Measurements from ENCODE around the gene CSTF3. TPM values are rescaled to one million over a fixed set of nuclear protein-coding genes. Genes with fewer than 3 reads are reported as not detected.
"Not testable (repeated sequence)": the region's sequence is repeated elsewhere in the genome, so short reads cannot be mapped to it uniquely, and the experiment has no call there.

Gene CSTF3
- total RNA-seq, result 13.5 TPM

DNA sequence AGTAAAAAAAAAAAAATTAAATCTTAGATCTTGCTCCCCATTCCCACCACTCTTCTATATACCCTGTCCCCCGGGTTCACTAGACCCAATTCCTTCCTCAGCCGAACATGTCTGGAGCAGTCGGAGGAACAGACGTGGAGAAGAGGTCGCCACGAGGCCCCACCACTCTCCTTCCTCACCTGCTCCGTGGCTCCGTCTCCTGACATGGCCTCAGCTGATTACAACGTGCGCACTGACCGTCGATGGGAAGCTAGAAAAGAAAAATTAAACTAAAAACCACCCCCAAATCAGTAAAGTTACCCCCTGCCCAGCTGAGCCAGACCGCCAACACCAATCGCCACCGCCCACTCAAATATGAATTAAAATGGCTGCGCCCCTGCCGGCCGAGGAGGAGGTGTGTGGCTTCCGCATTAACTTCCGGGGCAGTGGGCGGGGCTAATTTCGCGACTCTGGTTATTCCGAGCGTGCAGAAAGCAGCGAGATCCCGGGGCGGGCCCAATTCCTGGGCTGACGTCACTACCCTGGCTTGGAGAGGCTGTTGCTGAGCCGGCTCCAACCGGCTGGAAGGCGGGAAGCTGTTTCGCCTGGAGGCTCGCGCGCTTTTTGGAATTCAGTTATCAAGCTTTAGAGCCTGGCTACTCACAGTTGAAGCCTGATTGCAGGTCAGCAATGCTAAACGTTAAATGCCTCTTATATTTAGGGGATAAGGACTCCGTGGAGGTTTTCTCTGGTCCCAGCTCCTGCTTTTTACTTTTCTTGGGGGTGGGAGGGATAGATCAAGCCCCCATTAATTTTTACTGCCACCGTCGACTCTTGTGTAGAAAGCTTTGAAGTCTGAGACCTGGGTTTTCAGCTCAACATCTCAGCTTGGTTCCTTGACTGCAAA, at the start of gene CSTF3:
Gene CSTF3, minus strand, starts transcription at position 361 of the 886 bp plus-strand sequence. Its CDS starts 155 bp downstream, at position 206.
- ATAC-seq, result peak; percentile 99

DNA sequence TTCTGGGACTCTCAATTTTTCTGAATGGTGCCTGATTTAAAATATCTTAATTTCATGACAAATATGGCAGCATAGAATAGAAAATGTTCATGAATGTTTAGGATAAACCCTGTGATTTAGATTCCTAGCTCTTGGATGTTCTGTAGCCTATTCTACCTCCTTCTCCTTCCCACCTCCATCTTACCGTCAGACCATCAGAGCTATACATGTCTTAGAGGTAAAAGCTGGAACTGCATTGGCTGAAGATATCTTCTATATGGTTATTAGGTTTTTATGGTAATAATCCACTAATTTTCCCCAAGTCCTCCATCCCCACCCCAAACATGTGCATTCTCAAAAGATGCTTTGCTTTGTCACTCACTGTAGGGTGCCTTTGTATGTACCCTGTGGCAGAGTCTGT, 46.9 kb upstream of the CSTF3 start:
- ATAC-seq, result no peak

DNA sequence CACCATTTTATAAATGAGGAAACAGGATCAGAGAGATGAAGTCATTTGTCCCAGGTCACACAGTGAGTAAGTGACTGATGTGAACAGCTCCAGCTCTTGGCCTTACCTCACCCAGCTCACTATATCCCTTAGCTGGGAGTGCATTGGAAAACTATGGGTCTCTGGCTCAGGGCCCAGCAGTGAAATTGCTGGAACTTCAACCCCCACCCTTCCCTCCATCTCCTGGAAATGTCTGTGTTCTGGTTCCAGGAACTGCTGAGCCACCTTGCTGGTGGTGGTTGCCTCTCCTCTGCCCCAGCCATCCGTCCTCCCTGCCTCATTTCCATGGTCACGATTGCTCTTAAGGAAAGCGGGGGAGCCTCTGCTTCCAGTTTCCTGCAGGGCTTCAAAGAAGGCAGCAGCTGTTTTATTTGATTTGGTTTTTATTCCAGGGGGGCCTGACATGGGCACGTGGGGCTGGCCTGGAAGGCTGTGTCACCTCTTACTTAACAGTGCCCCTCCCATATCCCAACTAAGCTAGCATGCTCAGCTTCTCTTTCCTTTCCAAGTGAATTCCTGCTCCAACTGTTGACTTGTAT, 46.2 kb upstream of the CSTF3 start:
- ATAC-seq, result peak; percentile 48

DNA sequence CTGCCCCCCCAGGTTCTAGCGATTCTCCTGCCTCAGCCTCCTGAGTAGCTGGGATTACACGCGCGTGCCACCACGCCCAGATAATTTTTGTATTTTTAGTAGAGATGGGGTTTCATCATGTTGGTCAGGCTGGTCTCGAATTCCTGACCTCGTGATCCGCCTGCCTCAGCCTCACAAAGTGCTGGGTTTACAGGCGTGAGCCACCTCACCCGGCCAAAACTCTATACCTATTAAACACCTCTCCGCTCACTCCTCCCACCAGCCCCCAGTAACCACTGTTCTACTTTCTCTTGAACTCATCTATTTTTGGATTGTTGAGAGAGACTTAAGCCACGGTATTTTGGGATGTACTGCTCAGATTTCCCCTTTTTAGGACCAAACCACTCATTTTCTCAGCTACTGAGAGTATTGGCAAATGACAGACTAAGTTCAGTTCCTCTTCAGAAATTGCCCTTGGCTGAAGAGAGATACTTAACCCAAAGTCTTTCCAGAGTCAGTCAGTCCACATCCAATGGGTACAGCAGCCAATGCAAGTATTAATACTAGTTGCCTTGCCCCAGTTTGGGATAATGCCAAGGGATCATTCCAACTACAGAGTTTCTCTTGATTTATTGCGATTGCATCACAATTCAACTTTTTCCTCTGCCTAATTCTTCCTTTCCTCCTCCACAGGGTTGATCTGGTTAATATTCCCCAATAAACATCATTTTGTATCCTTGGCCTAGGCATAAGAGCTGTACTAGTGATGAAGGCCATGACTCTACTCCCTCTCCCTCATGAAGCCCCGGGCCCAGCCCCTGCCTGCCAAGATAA, 36.8 kb upstream of the CSTF3 start:
- ATAC-seq, result no peak

DNA sequence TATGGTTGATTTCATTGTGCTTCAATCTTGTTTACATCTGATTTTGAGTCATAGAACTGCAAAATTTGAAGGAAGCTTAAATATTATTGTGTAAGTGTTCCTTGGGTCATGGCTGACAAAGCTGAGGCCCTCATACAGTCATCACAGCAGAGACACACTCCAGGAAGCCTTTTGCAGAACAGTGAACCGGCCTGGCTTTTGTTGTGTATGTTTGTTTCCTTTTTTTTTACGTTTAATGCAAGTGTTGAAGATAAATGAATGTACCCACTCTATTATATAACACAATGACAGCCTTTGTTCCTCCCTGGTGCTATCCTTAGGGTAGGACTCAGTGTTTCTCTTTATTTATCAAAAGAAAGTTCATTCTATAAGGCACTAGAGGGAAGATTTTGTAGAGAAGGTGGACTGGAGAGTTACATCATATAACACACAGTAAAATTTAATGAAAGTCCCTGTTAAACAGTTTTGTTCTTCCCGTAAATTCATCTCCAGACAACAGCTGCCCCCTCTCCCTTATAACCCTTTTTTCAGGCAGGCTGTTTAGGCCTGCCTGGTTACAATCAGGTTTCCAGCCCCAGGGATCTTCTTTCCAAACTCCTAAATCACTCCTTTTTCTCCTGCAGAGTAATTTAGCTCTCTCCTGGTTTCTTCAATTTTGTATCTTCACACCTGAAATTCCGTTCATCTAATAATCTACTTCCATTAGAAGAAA, 34.3 kb upstream of the CSTF3 start:
- peak; percentile 56 for ATAC-seq

DNA sequence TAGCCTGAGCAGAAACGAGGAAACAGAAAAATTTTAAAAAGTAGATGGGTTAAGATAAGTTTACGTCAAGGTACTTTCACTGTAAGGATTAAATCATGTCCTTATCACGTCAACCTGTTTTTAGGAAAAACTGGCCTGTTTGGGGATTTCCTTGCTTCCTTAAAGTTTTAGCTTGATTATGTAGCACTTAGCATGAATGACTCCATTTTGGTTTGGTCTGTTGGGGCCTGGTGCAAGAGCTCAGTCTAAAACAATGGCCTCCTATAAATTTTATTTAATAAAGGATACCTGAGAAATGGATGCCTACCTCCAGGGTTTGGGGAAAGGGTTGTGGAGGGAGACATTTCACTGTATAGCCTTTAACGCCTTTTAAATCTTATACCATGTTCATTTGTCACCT, 33.2 kb upstream of the CSTF3 start:
- no peak for ATAC-seq

DNA sequence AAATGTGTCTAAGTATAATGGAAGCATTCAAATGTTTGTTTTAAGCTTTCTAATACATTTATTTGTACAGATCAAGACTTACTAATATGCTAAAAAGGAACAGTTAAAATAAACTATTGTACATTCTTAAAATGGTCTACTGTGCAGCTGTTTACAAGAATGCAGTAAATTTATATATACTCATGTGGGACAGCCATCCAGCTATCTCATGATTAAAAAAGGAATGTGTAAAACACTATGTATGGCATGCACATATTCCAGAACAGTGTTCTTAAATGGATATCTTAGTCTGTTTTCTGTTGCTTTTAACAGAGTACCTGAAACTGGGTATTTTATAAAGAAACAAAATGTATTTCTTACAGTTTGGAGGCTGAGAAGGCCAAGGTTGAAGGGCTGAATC, 30.2 kb upstream of the CSTF3 start:
- ATAC-seq, result no peak

DNA sequence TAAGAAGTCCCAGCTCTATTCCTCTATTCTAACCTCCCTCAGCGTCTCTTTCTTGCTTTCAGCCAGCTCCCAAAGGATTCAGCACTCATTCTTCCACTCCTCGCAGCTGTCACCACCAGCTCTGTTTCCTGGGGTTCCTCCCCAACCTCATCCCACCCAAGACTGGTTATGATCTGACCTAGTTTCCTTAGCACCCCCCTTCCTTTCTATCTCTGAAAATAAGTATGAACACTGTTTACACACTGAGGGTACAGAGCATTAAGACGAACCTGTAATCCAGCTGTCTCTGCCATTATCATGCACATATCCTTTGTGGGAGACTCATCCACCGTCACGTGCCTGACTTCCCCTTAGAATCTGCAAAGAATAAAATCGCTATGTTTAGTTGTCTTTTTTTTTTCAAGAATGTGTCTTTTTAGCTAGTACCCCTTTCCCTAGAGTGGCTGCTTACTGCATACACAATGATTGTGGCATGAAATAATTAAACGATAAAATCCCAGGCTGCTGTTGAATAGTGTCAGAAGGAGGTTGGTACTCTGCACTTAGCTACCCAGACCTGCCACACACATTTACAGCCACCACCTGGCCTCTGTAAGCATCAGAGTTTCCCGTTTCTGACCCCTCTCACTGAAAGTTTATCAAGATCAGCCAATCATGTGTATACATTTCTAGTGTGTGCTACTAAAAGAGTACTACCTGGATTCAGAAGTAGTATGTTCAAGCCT, 26.9 kb upstream of the CSTF3 start:
- ATAC-seq, result no peak

DNA sequence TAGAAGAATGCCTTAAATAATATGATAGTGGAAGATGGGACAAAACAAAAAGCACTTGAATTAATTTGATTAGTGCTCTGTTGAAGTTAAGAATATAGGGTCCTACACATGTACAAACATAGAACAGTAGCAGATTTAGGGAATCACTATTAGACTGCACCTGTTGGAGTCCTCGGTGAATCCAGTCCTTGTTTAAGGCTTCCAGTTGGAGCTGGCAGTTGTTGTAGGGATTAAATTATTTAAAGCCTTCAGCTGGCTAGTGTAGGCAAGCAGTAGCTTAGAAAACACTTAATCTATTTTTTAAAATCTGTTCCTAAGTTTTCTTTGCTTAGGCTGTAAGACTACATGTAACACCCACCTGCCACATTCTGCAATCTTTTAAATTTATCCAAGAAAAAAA, 24.5 kb upstream of the CSTF3 start:
- no peak for ATAC-seq

DNA sequence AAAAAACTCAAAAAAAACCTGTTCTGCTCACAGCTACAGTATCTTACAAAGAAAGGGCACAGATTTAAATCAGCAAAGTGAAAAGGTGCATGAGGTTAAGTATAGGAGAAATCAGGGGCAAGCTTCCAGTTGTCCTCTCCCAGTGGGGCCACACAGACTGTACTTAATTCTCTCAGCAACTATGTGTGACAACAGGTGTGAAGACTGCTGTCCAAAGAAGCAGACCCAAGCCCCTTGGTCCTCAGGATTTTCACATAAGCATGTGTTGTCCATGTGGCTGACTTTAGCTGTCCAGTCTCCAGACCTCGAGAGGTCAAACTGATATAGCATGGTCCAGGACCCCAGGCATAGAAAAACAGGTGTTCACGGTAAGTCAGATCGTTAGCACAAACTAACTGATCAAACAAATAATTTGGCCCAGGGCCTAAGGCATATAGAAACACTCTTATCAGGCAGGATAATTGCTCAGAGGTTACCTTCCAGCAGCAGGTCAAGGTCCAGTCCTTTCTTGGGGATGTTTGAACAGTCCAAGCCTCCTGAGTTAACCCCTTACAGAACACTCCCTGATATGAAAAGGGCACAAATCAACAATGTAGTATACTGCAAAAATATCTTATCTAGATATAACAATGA, 21.1 kb upstream of the CSTF3 start:
- no peak for ATAC-seq

DNA sequence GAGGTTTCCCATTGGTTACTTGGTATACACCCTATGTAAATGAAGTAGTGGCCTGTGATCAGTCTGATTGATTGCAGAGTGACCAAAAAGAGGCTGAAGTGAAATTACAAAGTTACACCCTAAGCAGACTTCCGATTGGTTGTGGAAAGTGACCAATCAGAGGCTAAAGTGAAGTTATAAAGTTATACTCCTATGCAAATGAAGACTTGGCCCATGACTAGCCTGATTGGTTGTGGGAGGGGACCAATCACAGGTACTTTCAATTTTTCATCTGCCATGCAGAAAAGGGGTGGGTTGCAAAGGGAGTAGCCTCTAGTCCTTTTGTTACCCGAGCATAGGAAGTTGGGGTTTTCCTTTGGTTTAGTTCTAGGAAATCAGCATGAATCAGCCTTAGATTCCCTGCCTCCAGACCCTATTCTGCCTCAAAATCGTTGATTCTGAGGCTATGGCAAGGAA, 18.1 kb upstream of the CSTF3 start:
- ATAC-seq, result no peak

DNA sequence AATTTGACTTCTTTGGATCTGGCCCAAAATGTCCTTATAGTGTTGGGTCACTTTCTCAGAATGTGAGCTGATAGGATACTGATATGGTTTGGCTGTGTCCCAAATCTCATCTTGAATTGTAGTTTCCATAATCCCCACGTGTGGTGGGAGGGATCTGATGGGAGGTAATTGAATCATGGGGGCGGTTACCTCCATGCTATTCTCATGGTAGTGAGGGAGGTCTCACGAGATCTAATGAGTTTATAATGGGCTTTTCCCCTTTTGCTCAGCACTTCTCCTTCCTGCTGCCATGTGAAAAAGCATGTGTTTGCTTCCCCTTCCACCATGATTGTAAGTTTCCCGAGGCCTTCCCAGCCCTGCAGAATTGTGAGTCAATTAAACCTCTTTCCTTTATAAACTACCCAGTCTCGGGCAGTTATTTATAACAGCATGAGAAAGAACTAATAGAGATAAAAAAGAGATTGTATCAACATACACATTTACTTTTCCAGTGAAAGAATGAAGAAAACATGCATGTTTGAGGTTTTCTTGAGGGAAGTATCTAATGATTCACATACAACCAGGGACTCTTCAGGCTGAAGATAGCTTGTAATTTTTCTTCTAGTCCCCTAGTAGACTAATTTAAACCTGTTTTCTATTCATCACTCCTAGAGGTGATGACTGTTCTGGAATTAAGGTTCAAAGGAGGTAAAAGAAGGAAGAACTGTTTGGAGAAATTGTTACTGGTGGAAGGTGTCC, 17.3 kb upstream of the CSTF3 start:
- no peak for ATAC-seq

DNA sequence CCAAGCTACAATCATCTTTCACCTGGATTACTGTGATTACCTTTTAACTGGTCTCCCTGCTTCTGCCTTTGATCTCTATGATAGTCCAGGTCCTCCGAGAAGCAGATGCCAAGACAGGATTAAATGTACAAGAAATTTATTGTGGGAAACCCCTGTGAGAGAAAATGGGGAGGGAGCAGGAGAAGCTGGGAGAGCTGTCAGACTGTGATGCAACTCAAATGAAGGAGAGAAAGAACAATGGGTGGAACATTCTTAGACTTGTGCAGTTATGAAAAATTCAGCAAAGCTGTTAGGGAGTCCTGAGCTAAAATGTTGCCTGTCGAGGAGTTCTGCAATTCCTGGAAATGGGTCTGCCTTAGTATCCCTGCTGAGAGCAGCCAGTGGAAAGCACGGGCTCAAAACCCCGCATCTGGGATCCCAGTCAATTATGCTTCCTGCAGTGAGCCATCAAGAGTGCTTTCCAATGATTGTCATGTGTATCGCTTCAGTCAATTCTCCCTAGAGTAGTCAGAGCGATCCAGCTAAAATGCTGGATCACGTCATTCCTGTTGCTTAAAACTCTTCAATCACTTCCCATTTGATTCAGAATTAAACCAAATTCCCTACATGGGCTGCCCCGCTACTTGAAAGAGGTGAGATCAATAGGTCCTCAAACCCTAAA, 16.5 kb upstream of the CSTF3 start:
- no peak for ATAC-seq

DNA sequence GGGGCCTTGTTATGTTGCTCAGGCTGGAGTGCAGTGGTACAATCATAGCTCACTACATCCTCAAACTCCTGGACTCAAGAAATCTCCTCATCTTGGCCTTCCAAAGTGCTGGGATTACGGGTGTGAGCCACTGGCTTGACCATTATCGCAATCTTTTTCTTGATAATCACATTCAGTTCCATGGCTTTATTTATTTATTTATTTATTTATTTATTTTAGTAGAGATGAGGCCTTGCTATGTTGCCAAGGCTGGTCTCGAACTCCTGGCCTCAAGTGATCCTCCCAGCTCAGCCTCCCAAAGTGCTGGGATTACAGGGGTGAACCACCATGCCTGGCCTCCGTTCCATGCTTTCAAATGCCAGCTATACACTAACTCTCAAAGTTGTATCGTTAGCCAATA, 15.5 kb upstream of the CSTF3 start:
- not testable (repeated sequence) for ATAC-seq

DNA sequence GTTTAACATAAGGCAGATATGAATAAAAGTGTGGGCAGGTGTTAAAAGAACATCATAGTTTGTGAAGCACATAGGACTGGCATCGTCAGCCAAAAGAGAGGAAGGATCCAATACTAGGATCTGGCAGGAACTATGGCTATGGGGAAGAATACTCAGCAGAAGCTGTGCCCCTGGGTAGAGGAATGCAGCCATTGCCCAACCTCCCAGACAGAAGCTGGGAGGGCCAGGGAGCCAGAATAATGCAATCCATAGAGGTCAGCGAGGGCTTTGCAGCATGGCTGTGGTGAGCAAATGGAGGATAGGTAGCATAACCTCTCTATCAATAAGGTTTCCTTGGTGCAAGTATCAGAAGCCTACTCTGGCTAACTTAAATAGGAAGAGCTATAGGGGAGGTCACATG, 11.7 kb upstream of the CSTF3 start:
- ATAC-seq, result no peak

DNA sequence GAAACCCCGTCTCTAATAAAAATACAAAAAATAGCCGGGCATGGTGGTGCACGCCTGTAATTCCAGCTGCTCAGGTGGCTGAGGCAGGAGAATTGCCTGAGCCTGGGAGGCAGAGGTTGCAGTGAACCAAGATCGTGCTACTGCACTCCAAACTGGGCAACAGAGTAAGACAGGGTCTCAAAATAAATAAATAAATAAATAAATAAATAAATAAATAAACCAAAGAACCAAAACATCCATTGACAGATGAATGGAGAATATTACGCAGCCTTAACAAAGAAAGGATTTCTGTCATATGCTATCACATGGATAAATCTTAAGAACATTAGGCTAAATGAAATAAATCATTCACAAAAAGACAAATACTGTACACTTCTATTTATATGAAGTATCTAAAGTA, 11.1 kb upstream of the CSTF3 start:
- no peak for ATAC-seq

DNA sequence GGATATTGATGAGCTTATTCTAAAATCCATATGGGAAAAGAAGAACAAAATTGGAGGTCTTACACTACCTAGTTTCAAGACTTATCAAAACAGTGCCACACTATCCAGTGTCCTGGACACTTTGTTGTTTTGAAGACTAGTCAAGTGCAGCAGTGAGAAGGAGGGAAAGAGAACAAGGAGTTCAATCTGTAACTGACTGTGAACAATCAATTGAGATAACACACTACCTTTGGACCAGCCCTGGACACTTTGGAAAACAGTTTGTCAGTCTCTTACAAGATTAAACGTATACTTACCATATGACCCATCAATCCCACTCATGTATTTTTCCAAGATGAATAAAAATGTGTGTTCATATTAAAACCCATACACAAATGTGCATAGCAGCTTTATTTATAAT, 10.0 kb upstream of the CSTF3 start:
- no peak for ATAC-seq

DNA sequence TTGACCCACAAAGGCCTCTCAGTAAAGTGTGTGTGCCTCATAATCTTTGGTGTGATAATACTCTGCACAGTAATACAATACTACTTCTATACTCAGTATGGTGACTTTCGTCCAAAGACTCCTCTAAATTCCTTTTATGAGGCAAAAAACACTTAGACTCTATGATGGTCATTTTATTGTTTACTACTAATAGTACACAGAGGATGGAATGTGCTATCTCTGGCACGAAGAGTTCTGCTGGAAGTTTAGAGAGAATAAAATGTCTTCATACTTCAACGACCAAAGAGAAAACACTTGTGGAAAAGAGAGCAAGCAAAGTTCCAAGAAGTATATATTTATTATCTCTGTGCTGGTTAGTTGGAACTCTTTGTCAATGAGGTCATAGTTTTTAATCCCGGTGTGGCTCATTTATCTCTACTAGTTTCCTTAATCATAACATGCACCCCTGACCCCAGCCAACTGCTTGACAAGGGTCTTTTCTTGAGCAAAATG, 7.5 kb upstream of the CSTF3 start:
- ATAC-seq, result no peak

DNA sequence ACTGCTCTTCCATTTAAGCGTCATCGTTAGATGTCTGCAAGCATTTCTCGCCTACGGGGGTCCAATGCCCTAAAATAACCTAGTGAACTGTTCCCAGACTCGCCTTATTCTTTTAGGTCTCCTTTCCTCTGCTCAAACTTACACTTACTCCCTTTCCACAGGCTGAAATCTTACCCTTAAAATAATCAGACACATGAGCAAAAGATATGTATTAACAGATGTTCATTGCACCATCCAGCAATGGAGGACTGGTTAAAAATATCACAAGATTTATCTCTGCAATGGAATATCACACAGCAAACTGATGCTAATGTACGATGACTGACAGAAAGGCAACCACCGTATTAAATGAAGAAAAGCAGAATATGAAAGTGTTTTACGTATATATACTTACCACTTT, 1.6 kb upstream of the CSTF3 start:
- no peak for ATAC-seq

DNA sequence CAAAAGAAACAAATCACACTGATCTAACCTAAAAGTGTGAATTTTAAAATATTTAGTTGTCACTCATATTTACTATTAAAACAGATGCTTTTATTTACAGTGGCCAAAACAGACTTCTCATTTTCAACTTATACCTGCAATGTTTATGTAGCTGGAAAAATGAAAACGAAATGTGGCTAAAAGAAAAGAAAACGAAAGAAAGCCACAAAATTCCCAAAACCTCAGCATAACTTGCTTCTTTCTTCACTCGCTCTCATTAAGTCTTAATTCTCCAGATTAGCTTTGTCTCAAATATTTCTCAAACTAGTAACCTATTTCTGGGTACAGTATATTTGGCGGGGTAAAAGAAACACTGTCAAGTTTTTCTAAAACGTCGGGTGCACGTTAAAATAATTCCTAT, 693 bp downstream of the CSTF3 start:
- ATAC-seq, result no peak
